OCI-LY1 (cell line): ENCODE results near the gene MYCBP2.
"Not testable (repeated sequence)": the region's sequence is repeated elsewhere in the genome, so short reads cannot be mapped to it uniquely, and the experiment has no call there.

ENCODE experiments used
- H2AFZ ChIP-seq: fragments of 200-600 bp; sonication (generic), shearing (Covaris generic); 2 replicates; pipeline ENCODE4 v1.6.0; 2014; ENCODE audit warnings: antibody characterized with exemption, mild to moderate bottlenecking, low read length
- H3F3A ChIP-seq: fragments of 200-600 bp; sonication (generic), shearing (Covaris generic); 2 replicates; pipeline ENCODE4 v1.6.0; 2014; ENCODE audit warnings: mild to moderate bottlenecking, antibody characterized with exemption, low read length, moderate library complexity; ENCODE audit not compliant: insufficient read depth
- H3K27ac ChIP-seq: fragments of 200-600 bp; sonication (generic); 2 replicates; pipeline ENCODE4 v1.5.1; 2014; ENCODE audit warnings: low read length, mixed run types, mild to moderate bottlenecking, low read depth; ENCODE audit not compliant: poor library complexity, severe bottlenecking
- H3K27me3 ChIP-seq: fragments of 200-600 bp; sonication (generic); 2 replicates; pipeline ENCODE4 v1.6.0; 2014; ENCODE audit warnings: antibody characterized with exemption, mild to moderate bottlenecking, low read length, moderate library complexity; ENCODE audit not compliant: insufficient read depth
- H3K36me3 ChIP-seq: fragments of 200-600 bp; sonication (generic); 2 replicates; pipeline ENCODE4 v1.6.1; 2014; ENCODE audit warnings: mild to moderate bottlenecking, antibody characterized with exemption, low read length, moderate library complexity, mixed read lengths; ENCODE audit not compliant: insufficient read depth
- H3K4me1 ChIP-seq: fragments of 200-600 bp; sonication (generic); 2 replicates; pipeline ENCODE4 v1.5.1; 2014; ENCODE audit warnings: mild to moderate bottlenecking, low read length, moderate library complexity; ENCODE audit not compliant: insufficient read depth, severe bottlenecking
- H3K4me2 ChIP-seq: fragments of 200-600 bp; sonication (generic), shearing (Covaris generic); 2 replicates; pipeline ENCODE4 v1.6.1; 2014; ENCODE audit warnings: low read length
- H3K4me3 ChIP-seq: fragments of 200-600 bp; sonication (generic); 2 replicates; pipeline ENCODE4 v1.5.1; 2014; ENCODE audit warnings: low read length, low read depth, mild to moderate bottlenecking, mixed read lengths; ENCODE audit not compliant: poor library complexity, severe bottlenecking
- H3K79me2 ChIP-seq: fragments of 200-600 bp; shearing (Covaris generic); 2 replicates; pipeline ENCODE4 v1.6.1; 2016; ENCODE audit warnings: mixed run types, low read length, mixed read lengths; ENCODE audit not compliant: insufficient read depth
- H3K9ac ChIP-seq: fragments of 200-600 bp; sonication (generic), shearing (Covaris generic); 2 replicates; pipeline ENCODE4 v1.6.1; 2014; ENCODE audit warnings: mild to moderate bottlenecking, low read length, mixed read lengths
- H3K9me2 ChIP-seq: fragments of 200-600 bp; sonication (generic), shearing (Covaris generic); 2 replicates; pipeline ENCODE4 v1.6.1; 2014; ENCODE audit warnings: low read depth, mild to moderate bottlenecking, low read length, mixed read lengths
- H3K9me3 ChIP-seq: fragments of 200-600 bp; shearing (Covaris generic); 2 replicates; pipeline ENCODE4 v1.6.1; 2014; ENCODE audit warnings: low read length, mixed read lengths
- H4K20me1 ChIP-seq: fragments of 200-600 bp; sonication (generic), shearing (Covaris generic); 2 replicates; pipeline ENCODE4 v1.6.0; 2016; ENCODE audit warnings: mild to moderate bottlenecking, low read length; ENCODE audit not compliant: insufficient read depth
- EZH2 ChIP-seq: fragments of 200-600 bp; sonication (generic), shearing (Covaris generic); IDR thresholded peaks from 2 replicates; pipeline ENCODE4 v1.8.0; 2017; ENCODE audit warnings: borderline replicate concordance, mixed run types, mild to moderate bottlenecking, antibody characterized with exemption, low read length, moderate library complexity, mixed read lengths
- TF ChIP-seq, protein P1 (sequence below): fragments of 200-600 bp; sonication (generic), shearing (Covaris generic); IDR thresholded peaks from 2 replicates; pipeline ENCODE4 v1.5.1; 2017; ENCODE audit warnings: mild to moderate bottlenecking, antibody characterized with exemption, low read length, moderate library complexity, mixed read lengths

MYCBP2 gene

DNA sequence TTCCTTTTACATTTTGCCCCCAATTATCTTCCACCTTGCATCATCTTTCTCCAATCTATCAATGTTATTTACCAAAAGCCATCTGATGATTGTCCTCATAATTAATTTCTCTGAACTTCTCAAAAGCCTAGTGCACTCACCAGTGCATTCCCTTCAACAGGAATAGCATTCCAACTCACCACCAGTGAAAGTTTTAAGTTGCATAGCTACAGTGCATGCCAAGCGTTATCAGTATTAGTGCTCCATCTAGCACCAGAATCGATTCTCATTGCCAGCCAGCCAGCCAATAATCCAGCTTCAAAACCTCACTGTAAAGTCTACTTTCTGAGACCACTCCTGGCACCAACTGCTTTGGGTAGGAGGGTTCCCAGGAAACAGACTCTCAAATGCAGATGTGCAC is 7.4 kb downstream of the MYCBP2 start:
- H3K79me2 ChIP-seq: peaks cover 100% of the 10 kb centered on the region
- H4K20me1 ChIP-seq: no peaks in the 10 kb centered on the region
- TF ChIP-seq, protein P1, sequence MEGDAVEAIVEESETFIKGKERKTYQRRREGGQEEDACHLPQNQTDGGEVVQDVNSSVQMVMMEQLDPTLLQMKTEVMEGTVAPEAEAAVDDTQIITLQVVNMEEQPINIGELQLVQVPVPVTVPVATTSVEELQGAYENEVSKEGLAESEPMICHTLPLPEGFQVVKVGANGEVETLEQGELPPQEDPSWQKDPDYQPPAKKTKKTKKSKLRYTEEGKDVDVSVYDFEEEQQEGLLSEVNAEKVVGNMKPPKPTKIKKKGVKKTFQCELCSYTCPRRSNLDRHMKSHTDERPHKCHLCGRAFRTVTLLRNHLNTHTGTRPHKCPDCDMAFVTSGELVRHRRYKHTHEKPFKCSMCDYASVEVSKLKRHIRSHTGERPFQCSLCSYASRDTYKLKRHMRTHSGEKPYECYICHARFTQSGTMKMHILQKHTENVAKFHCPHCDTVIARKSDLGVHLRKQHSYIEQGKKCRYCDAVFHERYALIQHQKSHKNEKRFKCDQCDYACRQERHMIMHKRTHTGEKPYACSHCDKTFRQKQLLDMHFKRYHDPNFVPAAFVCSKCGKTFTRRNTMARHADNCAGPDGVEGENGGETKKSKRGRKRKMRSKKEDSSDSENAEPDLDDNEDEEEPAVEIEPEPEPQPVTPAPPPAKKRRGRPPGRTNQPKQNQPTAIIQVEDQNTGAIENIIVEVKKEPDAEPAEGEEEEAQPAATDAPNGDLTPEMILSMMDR: no peak
- no peak for TF ChIP-seq EZH2
- H2AFZ ChIP-seq: no peak overlapping the region
- H3K4me2 ChIP-seq: peak overlapping the region; percentile 55
- peaks cover 64% of the 10 kb centered on the region for H3K4me1 ChIP-seq
- H3F3A ChIP-seq: no peaks in the 10 kb centered on the region
- no peak overlapping the region; the same call in 1 of the 2 replicates for H3K9ac ChIP-seq
- no peaks in the 10 kb centered on the region for H3K27me3 ChIP-seq
- H3K27ac ChIP-seq: peak overlapping the region; percentile 21
- 0 out of 2 replicates have a peak, but pooled peaks cover 4% of the 10 kb centered on the region for H3K36me3 ChIP-seq
- peak overlapping the region; percentile 15 for H3K4me3 ChIP-seq
- H3K9me3 ChIP-seq: no peaks in the 10 kb centered on the region
- no peaks in the 10 kb centered on the region for H3K9me2 ChIP-seq

DNA sequence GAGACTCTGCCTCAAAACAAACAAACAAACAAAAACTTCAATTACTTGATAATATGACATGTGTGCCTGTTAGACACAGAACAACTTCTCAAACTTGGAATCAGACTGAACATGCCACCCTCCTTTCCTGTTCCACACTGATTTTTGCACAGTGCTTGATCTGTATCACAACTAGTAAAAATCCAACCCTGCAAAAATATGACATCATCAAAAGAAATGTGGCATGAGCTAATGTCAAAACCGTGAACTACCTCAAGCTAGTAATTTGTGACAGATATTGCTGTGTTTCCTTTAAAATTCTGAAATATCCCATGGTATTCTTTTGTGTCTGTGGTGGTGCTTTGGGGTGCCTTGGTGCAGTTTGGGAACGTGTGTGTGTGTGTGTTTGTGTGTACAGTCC is 8.2 kb downstream of the MYCBP2 start:
- no peaks in the 10 kb centered on the region for H3K9me2 ChIP-seq
- H3K4me2 ChIP-seq: peak overlapping the region; percentile 55; the same call in 1 of the 2 replicates
- peaks cover 100% of the 10 kb centered on the region for H3K79me2 ChIP-seq
- no peak overlapping the region; the same call in 1 of the 2 replicates for H3K9ac ChIP-seq
- H2AFZ ChIP-seq: no peak overlapping the region
- no peaks in the 10 kb centered on the region for H3K9me3 ChIP-seq
- no peaks in the 10 kb centered on the region for H3F3A ChIP-seq
- H3K36me3 ChIP-seq: 0 out of 2 replicates have a peak, but pooled peaks cover 4% of the 10 kb centered on the region
- peaks cover 62% of the 10 kb centered on the region for H3K4me1 ChIP-seq
- H3K27ac ChIP-seq: peak overlapping the region; percentile 3
- no peak overlapping the region for H3K4me3 ChIP-seq
- TF ChIP-seq, protein P1: no peak
- no peak for TF ChIP-seq EZH2
- no peaks in the 10 kb centered on the region for H4K20me1 ChIP-seq
- H3K27me3 ChIP-seq: no peaks in the 10 kb centered on the region

DNA sequence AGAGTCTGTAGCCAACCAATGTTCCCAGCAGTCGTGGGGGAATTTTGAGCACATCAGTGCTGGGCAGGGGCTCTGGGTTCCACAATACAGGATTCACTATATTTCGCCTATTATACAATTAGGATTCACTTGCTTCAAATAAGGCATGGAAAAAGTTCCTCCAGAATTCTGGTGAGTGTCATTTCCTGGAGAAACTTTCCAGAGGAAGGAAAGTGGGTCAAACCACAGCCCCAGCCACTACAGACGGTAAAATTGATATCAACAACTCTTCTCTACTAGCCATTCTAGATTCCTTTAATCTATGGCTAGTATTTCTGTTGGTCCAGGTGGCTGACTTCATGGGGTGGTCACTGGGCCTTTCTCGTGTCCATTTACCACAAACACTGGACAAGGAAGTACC is 10.5 kb downstream of the MYCBP2 start:
- H3K9ac ChIP-seq: no peak overlapping the region
- H3K27ac ChIP-seq: no peak overlapping the region
- H3K36me3 ChIP-seq: 0 out of 2 replicates have a peak, but pooled peaks cover 4% of the 10 kb centered on the region
- peaks cover 100% of the 10 kb centered on the region for H3K79me2 ChIP-seq
- TF ChIP-seq, protein P1: no peak
- no peak for TF ChIP-seq EZH2
- no peaks in the 10 kb centered on the region for H3F3A ChIP-seq
- no peaks in the 10 kb centered on the region for H3K27me3 ChIP-seq
- H2AFZ ChIP-seq: no peak overlapping the region
- H4K20me1 ChIP-seq: no peaks in the 10 kb centered on the region
- no peak overlapping the region for H3K4me2 ChIP-seq
- no peaks in the 10 kb centered on the region for H3K9me2 ChIP-seq
- peaks cover 56% of the 10 kb centered on the region for H3K4me1 ChIP-seq
- H3K4me3 ChIP-seq: no peak overlapping the region
- H3K9me3 ChIP-seq: no peaks in the 10 kb centered on the region

DNA sequence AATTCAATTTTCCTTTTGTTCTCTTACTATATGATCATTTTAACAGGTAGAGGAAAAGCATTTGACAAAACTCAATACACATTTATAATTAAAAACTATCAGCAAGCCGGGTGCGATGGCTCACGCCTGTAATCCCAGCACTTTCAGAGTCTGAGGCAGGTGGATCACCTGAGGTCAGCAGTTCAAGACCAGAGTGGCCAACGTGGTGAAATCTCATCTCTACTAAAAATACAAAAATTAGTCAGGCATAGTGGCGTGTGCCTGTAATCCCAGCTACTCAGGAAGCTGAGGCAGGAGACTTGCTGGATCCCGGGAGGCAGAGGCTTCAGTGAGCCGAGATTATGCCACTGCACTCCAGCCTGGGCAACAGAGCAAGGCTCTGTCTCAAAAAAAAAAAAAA is 11.4 kb downstream of the MYCBP2 start:
- H3K27ac ChIP-seq, H3K4me3 ChIP-seq, H4K20me1 ChIP-seq, H3K27me3 ChIP-seq, H3K9me3 ChIP-seq, H3K9me2 ChIP-seq, H3K4me2 ChIP-seq, H3F3A ChIP-seq, H3K9ac ChIP-seq, H2AFZ ChIP-seq, H3K36me3 ChIP-seq: not testable (repeated sequence)
- Histone ChIP-seq H3K4me1 (peaks cover 56% of the 10 kb centered on the region), H3K79me2 (peaks cover 100% of the 10 kb centered on the region)
